A549 (cell line): ENCODE results near the gene PLEKHA7. TPM values are rescaled to one million over a fixed set of nuclear protein-coding genes. Genes with fewer than 3 reads are reported as not detected.
"Not testable (repeated sequence)": the region's sequence is repeated elsewhere in the genome, so short reads cannot be mapped to it uniquely, and the experiment has no call there.

Experiments used
- ATAC-seq, 2 experiments: fragments of 200-7000 bp in 1 of 2; fragments of >200 bp in 1 of 2; cut with Nextera tagmentation in 1 of 2; cut with Tn5 transposase in 1 of 2; 3 replicates each; pipeline versions ENCODE4 v1.8.0 to v1.9.1; 2018 to 2020; ENCODE audit warnings: mild to moderate bottlenecking in 1 of 2, moderate library complexity in 1 of 2
- CTCF ChIA-PET: fragments of 300-600 bp; sonication (Branson Sonifier 250); formaldehyde crosslinking; extraction: SDS; loops from one replicate; lab custom pipeline; 2021; ENCODE audit warnings: antibody characterized with exemption, inconsistent platforms; lab: Yijun Ruan, JAX
- POLR2A ChIA-PET: fragments of 350-600 bp; formaldehyde crosslinking; extraction: SDS; loops from one replicate; lab custom pipeline; 2021; ENCODE audit warnings: antibody characterized with exemption, inconsistent platforms; lab: Yijun Ruan, JAX
- DNase-seq, 2 experiments: peaks; one replicate each; pipeline versions ENCODE4 v3.0.0 to v3.0.0-alpha.2; 2011 to 2016; ENCODE audit warnings: low read depth in 1 of 2, low spot score in 1 of 2
- FAIRE-seq: peaks from 2 replicates; lab custom pipeline; 2011; peaks lifted over from hg19 to GRCh38; lab: Jason Lieb, UNC
- H3K27ac ChIP-seq, 2 experiments: fragments of >200 bp; sonication (Bioruptor Twin); formaldehyde crosslinking; 3 replicates each; pipeline ENCODE4 v1.5.1; 2016 to 2017
- H3K4me1 ChIP-seq: fragments of >200 bp; sonication (Bioruptor Twin); formaldehyde crosslinking; 3 replicates; pipeline ENCODE4 v1.6.1; 2016
- H3K4me2 ChIP-seq: fragments of >200 bp; sonication (Bioruptor Twin); formaldehyde crosslinking; 3 replicates; pipeline ENCODE4 v1.6.1; 2016
- H3K4me3 ChIP-seq: fragments of >200 bp; sonication (Bioruptor Twin); formaldehyde crosslinking; 3 replicates; pipeline ENCODE4 v1.5.1; 2016
- H3K9me3 ChIP-seq: fragments of >200 bp; sonication (Bioruptor Twin); formaldehyde crosslinking; 3 replicates; pipeline ENCODE4 v1.6.1; 2016
- EHF ChIP-seq: fragments of 250-450 bp; sonication (Bioruptor Pico); IDR thresholded peaks from 2 replicates; pipeline ENCODE4 v1.5.0; 2020; ENCODE audit warnings: mild to moderate bottlenecking
- EHMT2 ChIP-seq: fragments of 200-600 bp; sonication (generic); IDR thresholded peaks from 2 replicates; pipeline ENCODE4 v1.6.1; 2016; ENCODE audit warnings: antibody characterized with exemption, low read depth, mild to moderate bottlenecking, moderate library complexity
- ESRRA ChIP-seq: fragments of 150-350 bp; IDR thresholded peaks from 2 replicates; pipeline ENCODE4 v1.6.1; 2014; ENCODE audit warnings: mild to moderate bottlenecking, low read length, borderline replicate concordance
- HDAC2 ChIP-seq: fragments of 200-600 bp; sonication (generic); IDR thresholded peaks from 2 replicates; pipeline ENCODE4 v1.6.1; 2016
- HEYL ChIP-seq: fragments of 250-450 bp; sonication (Bioruptor Pico); IDR thresholded peaks from 2 replicates; pipeline ENCODE4 v1.8.0; 2021; ENCODE audit warnings: mild to moderate bottlenecking, moderate library complexity
- HOXA7 ChIP-seq: fragments of 250-450 bp; sonication (Bioruptor Pico); IDR thresholded peaks from 2 replicates; pipeline ENCODE4 v1.5.0; 2020; ENCODE audit warnings: mild to moderate bottlenecking, moderate library complexity
- HOXB5 ChIP-seq: fragments of 250-450 bp; sonication (Bioruptor Pico); IDR thresholded peaks from 2 replicates; pipeline ENCODE4 v1.5.0; 2020; ENCODE audit warnings: mild to moderate bottlenecking, moderate library complexity
- JUNB ChIP-seq: fragments of >200 bp; sonication (Bioruptor Twin); formaldehyde crosslinking; IDR thresholded peaks from 2 replicates; pipeline ENCODE4 v1.6.1; 2016
- KDM5A ChIP-seq: fragments of 200-600 bp; sonication (generic); IDR thresholded peaks from 2 replicates; pipeline ENCODE4 v1.6.1; 2016; ENCODE audit warnings: antibody characterized with exemption, mild to moderate bottlenecking
- MAFK ChIP-seq: fragments of 450-650 bp; IDR thresholded peaks from 2 replicates; pipeline ENCODE4 v1.6.1; 2014; ENCODE audit not compliant: partially characterized antibody
- MAZ ChIP-seq: fragments of 150-350 bp; IDR thresholded peaks from 2 replicates; pipeline ENCODE4 v1.6.1; 2014; ENCODE audit warnings: antibody characterized with exemption, low read depth, low read length, borderline replicate concordance
- NR3C1 ChIP-seq: fragments of >200 bp; sonication (Bioruptor Twin); formaldehyde crosslinking; IDR thresholded peaks from 3 replicates; pipeline ENCODE4 v1.6.1; 2017
- RCOR1 ChIP-seq: fragments of 150-350 bp; IDR thresholded peaks from 2 replicates; pipeline ENCODE4 v1.6.1; 2014; ENCODE audit warnings: antibody characterized with exemption, low read length, low read depth
- RNF2 ChIP-seq: fragments of 200-600 bp; sonication (generic); IDR thresholded peaks from 2 replicates; pipeline ENCODE4 v1.6.1; 2016; ENCODE audit warnings: low read depth, mild to moderate bottlenecking, antibody characterized with exemption, moderate library complexity, borderline replicate concordance
- SREBF2 ChIP-seq: fragments of 450-650 bp; IDR thresholded peaks from 2 replicates; pipeline ENCODE4 v1.6.1; 2014; ENCODE audit warnings: mild to moderate bottlenecking, moderate library complexity
- TP53 ChIP-seq: fragments of 250-450 bp; sonication (Bioruptor Pico); IDR thresholded peaks from 2 replicates; pipeline ENCODE4 v1.5.0; 2021; ENCODE audit warnings: mild to moderate bottlenecking, moderate library complexity
- ZC3H11A ChIP-seq: fragments of 450-650 bp; IDR thresholded peaks from 2 replicates; pipeline ENCODE4 v1.6.1; 2014; ENCODE audit warnings: antibody characterized with exemption, mild to moderate bottlenecking
- ZNF302 ChIP-seq: fragments of 250-450 bp; sonication (Bioruptor Pico); IDR thresholded peaks from 2 replicates; pipeline ENCODE4 v1.9.0; 2021; ENCODE audit warnings: inconsistent platforms, mild to moderate bottlenecking, moderate library complexity
- WGBS: methylation state at CpG from one replicate; pipeline ENCODE4 v1.1.6; 2017; ENCODE audit errors: missing lambda C conversion rate; 5-methylcytosine and 5-hydroxymethylcytosine counted together
- polyA plus RNA-seq, 4 experiments: library from polyadenylated mRNA; depleted of rRNA in 3 of 4; stranded (reverse); fragments of >200 nt; fragmentation: RNase III in 1 of 4; extraction: RNeasy Plus Mini Kit Qiagen cat#74134 plus additional on column Dnase treatment in 1 of 4; gene quantifications; 2 replicates in 3 of 4; 3 replicates in 1 of 4; pipeline ENCODE4 v1.2.3, GENCODE V29; 2011 to 2017
- TF ChIP-seq, protein P1 (sequence below): IDR thresholded peaks from 2 replicates; pipeline ENCODE4 v1.6.1; 2012
- TF ChIP-seq, protein P2 (sequence below): fragments of >200 bp; sonication (Bioruptor Twin); formaldehyde crosslinking; IDR thresholded peaks from 2 replicates; pipeline ENCODE4 v1.6.1; 2016
- TF ChIP-seq, protein P3 (sequence below): fragments of 200-600 bp; sonication (generic); IDR thresholded peaks from 2 replicates; pipeline ENCODE4 v1.6.1; 2016; ENCODE audit warnings: antibody characterized with exemption, mild to moderate bottlenecking, moderate library complexity
- TF ChIP-seq, protein P4 (sequence below): fragments of >200 bp; sonication (Bioruptor Twin); formaldehyde crosslinking; IDR thresholded peaks from 3 replicates; pipeline ENCODE4 v1.6.1; 2016

PLEKHA7 gene
- polyA plus RNA-seq, 2 of the 4 experiments (the other 2 are of a cell fraction), result 8.7 to 13.8 TPM

DNA sequence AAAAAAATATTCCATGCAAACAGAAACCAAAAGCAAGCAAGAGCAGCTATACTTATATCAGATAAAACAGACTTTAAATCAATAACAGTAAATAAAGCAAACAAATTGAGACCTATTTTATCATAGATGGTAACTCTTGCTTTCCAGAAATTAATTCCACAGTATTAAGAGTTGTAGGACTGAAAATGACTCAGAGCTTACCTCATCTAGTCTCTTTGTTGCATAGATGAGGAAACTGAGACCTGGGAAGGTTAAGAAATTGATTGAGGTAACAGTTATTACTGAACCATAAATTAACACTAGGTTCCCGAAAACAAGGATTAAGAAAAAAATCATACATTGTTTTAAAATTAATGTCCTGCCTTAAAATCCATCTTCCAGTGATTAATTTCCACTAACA is 123.8 kb downstream of the PLEKHA7 start:
- Histone ChIP-seq H3K9me3 (peaks cover 17% of the 10 kb centered on the region; the same call in 2 of the 3 replicates), H3K4me1 (no peaks in the 10 kb centered on the region), H3K4me3 (no peak overlapping the region), H3K27ac (no peak overlapping the region), H3K4me2 (no peak overlapping the region)
- no peak for TF ChIP-seq HDAC2
- TF ChIP-seq, protein P1, sequence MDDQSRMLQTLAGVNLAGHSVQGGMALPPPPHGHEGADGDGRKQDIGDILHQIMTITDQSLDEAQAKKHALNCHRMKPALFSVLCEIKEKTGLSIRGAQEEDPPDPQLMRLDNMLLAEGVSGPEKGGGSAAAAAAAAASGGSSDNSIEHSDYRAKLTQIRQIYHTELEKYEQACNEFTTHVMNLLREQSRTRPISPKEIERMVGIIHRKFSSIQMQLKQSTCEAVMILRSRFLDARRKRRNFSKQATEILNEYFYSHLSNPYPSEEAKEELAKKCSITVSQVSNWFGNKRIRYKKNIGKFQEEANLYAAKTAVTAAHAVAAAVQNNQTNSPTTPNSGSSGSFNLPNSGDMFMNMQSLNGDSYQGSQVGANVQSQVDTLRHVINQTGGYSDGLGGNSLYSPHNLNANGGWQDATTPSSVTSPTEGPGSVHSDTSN, result no peak
- no peak for TF ChIP-seq ESRRA
- TF ChIP-seq, protein P2, sequence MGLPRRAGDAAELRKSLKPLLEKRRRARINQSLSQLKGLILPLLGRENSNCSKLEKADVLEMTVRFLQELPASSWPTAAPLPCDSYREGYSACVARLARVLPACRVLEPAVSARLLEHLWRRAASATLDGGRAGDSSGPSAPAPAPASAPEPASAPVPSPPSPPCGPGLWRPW, result no peak
- TF ChIP-seq EHMT2, result no peak
- no peak for TF ChIP-seq EHF (CRISPR knock-in tag)
- TF ChIP-seq HEYL (CRISPR knock-in tag), result no peak
- no peak for TF ChIP-seq SREBF2
- TF ChIP-seq, protein P3, sequence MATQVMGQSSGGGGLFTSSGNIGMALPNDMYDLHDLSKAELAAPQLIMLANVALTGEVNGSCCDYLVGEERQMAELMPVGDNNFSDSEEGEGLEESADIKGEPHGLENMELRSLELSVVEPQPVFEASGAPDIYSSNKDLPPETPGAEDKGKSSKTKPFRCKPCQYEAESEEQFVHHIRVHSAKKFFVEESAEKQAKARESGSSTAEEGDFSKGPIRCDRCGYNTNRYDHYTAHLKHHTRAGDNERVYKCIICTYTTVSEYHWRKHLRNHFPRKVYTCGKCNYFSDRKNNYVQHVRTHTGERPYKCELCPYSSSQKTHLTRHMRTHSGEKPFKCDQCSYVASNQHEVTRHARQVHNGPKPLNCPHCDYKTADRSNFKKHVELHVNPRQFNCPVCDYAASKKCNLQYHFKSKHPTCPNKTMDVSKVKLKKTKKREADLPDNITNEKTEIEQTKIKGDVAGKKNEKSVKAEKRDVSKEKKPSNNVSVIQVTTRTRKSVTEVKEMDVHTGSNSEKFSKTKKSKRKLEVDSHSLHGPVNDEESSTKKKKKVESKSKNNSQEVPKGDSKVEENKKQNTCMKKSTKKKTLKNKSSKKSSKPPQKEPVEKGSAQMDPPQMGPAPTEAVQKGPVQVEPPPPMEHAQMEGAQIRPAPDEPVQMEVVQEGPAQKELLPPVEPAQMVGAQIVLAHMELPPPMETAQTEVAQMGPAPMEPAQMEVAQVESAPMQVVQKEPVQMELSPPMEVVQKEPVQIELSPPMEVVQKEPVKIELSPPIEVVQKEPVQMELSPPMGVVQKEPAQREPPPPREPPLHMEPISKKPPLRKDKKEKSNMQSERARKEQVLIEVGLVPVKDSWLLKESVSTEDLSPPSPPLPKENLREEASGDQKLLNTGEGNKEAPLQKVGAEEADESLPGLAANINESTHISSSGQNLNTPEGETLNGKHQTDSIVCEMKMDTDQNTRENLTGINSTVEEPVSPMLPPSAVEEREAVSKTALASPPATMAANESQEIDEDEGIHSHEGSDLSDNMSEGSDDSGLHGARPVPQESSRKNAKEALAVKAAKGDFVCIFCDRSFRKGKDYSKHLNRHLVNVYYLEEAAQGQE, result no peak
- TF ChIP-seq HOXA7, result no peak
- TF ChIP-seq ZNF302 (CRISPR knock-in tag), result no peak
- no peak for TF ChIP-seq NR3C1
- no peak for TF ChIP-seq RCOR1
- TF ChIP-seq, protein P4, sequence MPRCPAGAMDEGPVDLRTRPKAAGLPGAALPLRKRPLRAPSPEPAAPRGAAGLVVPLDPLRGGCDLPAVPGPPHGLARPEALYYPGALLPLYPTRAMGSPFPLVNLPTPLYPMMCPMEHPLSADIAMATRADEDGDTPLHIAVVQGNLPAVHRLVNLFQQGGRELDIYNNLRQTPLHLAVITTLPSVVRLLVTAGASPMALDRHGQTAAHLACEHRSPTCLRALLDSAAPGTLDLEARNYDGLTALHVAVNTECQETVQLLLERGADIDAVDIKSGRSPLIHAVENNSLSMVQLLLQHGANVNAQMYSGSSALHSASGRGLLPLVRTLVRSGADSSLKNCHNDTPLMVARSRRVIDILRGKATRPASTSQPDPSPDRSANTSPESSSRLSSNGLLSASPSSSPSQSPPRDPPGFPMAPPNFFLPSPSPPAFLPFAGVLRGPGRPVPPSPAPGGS, result no peak
- TF ChIP-seq ZC3H11A, result no peak
- no peak for TF ChIP-seq JUNB
- TF ChIP-seq HOXB5, result no peak
- no peak for TF ChIP-seq RNF2
- no peak for TF ChIP-seq TP53 (CRISPR knock-in tag)
- no peak for TF ChIP-seq MAZ
- ATAC-seq (no peak), FAIRE-seq (no peak), DNase-seq (no peak)
- CTCF ChIA-PET, result interaction anchor here (1.0 to 1.9 kb wide), 3 partner anchors 70 to 173 kb away, joined by 4 to 5 read pairs (median 5); no protein-coding TSS in a partner anchor
- POLR2A ChIA-PET, result no interaction called here
- 94% methylated on average over 1 of the region's 1 CpG for WGBS

DNA sequence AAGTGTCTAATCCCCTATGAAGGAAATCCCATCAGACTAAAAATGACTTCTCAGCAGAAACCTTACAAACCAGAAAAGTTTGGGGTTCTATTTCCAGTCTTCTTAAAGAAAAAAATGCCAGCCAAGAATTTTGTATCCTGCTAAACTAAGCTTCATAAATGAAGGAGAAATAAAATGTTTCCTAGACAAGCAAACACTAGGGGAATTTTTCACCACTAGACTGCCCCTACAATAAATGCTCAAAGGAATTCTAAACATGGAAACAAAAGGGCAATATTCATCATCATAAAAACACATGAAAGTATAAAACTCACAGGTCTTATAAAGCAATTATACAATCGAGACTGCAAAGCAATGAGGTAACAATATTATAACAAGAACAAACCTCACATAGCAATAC is 124.3 kb downstream of the PLEKHA7 start:
- DNase-seq (peak in 1 of 2 experiments; percentile 25), ATAC-seq (no peak), FAIRE-seq (no peak)
- no peak for TF ChIP-seq KDM5A
- TF ChIP-seq MAFK, result peak; percentile 44
- Histone ChIP-seq H3K27ac (no peak overlapping the region), H3K4me2 (no peak overlapping the region), H3K4me1 (no peaks in the 10 kb centered on the region), H3K4me3 (no peak overlapping the region), H3K9me3 (peaks cover 17% of the 10 kb centered on the region; the same call in 2 of the 3 replicates)
- WGBS, result 64% methylated on average over 1 of the region's 1 CpG
- ChIA-PET POLR2A (interaction anchor here (0.6 kb wide), 1 partner anchor 13 kb away, joined by 4 read pairs; no protein-coding TSS in a partner anchor), CTCF (interaction anchor here (1.4 kb wide), 1 partner anchor 70 kb away, joined by 4 read pairs; no protein-coding TSS in a partner anchor)

DNA sequence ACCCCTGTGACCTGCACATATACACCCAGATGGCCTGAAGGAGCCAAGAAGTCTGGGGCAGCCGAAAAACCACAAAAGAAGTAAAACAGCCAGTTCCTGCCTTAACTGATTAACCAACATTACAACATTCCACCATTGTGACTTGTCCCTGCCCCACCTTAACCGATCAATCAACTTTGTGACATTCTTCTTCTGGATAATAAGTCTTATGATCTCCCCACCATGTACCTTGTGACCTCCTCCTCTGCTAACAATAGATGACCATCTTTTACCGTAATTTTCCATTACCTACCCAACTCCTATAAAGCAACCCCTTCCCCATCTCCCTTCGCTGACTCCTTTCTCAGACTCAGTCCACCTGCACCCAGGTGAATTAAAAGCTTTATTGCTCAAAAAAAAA is 125.2 kb downstream of the PLEKHA7 start:
- 62% methylated on average over 4 of the region's 4 CpGs for WGBS
- H3K4me1 ChIP-seq, result not testable (repeated sequence)

DNA sequence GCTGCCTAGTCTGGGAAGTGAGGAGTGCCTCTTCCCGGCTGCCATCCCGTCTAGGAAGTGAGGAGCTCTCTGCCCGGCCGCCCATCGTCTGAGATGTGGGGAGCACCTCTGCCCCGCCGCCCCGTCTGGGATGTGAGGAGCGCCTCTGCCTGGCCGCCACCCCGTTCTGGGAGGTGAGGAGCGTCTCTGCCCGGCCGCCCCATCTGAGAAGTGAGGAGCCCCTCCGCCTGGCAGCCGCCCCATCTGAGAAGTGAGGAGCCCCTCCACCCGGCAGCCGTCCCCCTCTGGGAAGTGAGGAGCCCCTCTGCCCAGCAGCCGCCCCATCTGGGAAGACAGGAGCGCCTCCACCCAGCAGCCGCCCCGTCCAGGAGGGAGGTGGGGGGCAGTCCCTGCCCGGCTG is 126.3 kb downstream of the PLEKHA7 start:
- ATAC-seq, CTCF ChIA-PET, H3K4me3 ChIP-seq, POLR2A ChIA-PET, DNase-seq, H3K4me1 ChIP-seq, FAIRE-seq, H3K27ac ChIP-seq, H3K4me2 ChIP-seq: not testable (repeated sequence)
- 100% methylated on average over 3 of the region's 23 CpGs for WGBS
- H3K9me3 ChIP-seq, result peaks cover 17% of the 10 kb centered on the region; the same call in 2 of the 3 replicates

More for the DNA sequence above, 125.2 kb downstream of the PLEKHA7 start:
- H3K4me2 ChIP-seq, ATAC-seq, DNase-seq, FAIRE-seq, H3K27ac ChIP-seq, POLR2A ChIA-PET, H3K4me3 ChIP-seq: not testable (repeated sequence)
- peaks cover 17% of the 10 kb centered on the region; the same call in 2 of the 3 replicates for H3K9me3 ChIP-seq
- CTCF ChIA-PET, result interaction anchor here (0.6 to 1.4 kb wide), 2 partner anchors 57 to 69 kb away, joined by 3 to 4 read pairs; no protein-coding TSS in a partner anchor
